Skeletal muscle tissue (tissue), 4 donors: ENCODE results near the gene FSCB. TPM values are rescaled to one million over a fixed set of nuclear protein-coding genes. Genes with fewer than 3 reads are reported as not detected.

Experiments
- H3K27ac ChIP-seq: one replicate; pipeline ENCODE4 v1.7.0; 2013; ENCODE audit warnings: mild to moderate bottlenecking, low read depth, low read length, inconsistent platforms
- H3K27me3 ChIP-seq, 3 donors: one replicate each; pipeline ENCODE4 v1.7.0; 2013; ENCODE audit warnings: low read length in 3 of 3; ENCODE audit not compliant: control insufficient read depth in 3 of 3, insufficient read depth in 3 of 3
- H3K36me3 ChIP-seq, 3 donors: one replicate each; pipeline ENCODE4 v1.7.0; 2013; ENCODE audit warnings: low read length in 3 of 3; ENCODE audit not compliant: control insufficient read depth in 3 of 3, insufficient read depth in 3 of 3
- H3K4me1 ChIP-seq, 3 donors: one replicate each; pipeline ENCODE4 v1.7.0; 2013; ENCODE audit warnings: low read length in 3 of 3, mild to moderate bottlenecking in 3 of 3; ENCODE audit not compliant: control insufficient read depth in 3 of 3, insufficient read depth in 3 of 3
- H3K4me3 ChIP-seq, 3 donors: one replicate each; pipeline ENCODE4 v1.7.0; 2013; ENCODE audit warnings: low read length in 3 of 3
- H3K9ac ChIP-seq, 3 donors: one replicate each; pipeline ENCODE4 v1.7.0; 2013; ENCODE audit warnings: low read length in 3 of 3, mild to moderate bottlenecking in 3 of 3, moderate library complexity in 2 of 3, low read depth in 1 of 3
- H3K9me3 ChIP-seq, 3 donors: one replicate each; pipeline ENCODE4 v1.7.0; 2013; ENCODE audit warnings: low read length in 3 of 3; ENCODE audit not compliant: control insufficient read depth in 3 of 3
- total RNA-seq: library from RNA; depleted of rRNA; stranded (reverse); fragments of >200 nt; gene quantifications from one replicate; pipeline ENCODE4 v1.2.3, GENCODE V29; 2014
- donor health status: Osteomylitis.

FSCB gene
- total RNA-seq, 1 donor from 2014 or later = not detected

DNA sequence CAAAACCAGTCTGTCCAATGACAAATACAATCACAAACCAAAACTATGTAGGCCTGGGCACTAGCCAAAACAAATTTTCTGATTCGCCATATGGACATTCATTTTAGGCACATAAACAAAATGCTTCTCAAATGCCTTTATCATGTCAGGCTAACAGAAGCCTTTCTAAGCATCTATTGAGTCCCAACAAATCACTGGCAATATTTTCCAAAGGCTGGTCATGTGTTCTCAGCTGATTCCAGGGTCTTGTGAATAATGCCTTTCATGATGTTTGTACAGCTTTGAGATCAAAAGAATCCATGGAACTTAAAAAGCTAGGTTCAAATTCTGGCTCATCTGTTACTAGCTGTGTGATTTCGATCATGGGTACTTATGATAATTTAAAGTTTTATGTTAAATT, 16.1 kb downstream of the FSCB start:
- no peaks in the 10 kb centered on the region for H3K27me3 ChIP-seq
- no peak overlapping the region for H3K4me3 ChIP-seq
- H3K36me3 ChIP-seq = no peaks in the 10 kb centered on the region
- H3K9me3 ChIP-seq = no peaks in the 10 kb centered on the region
- H3K27ac ChIP-seq = no peak overlapping the region
- no peak overlapping the region for H3K9ac ChIP-seq
- H3K4me1 ChIP-seq = no peaks in the 10 kb centered on the region

DNA sequence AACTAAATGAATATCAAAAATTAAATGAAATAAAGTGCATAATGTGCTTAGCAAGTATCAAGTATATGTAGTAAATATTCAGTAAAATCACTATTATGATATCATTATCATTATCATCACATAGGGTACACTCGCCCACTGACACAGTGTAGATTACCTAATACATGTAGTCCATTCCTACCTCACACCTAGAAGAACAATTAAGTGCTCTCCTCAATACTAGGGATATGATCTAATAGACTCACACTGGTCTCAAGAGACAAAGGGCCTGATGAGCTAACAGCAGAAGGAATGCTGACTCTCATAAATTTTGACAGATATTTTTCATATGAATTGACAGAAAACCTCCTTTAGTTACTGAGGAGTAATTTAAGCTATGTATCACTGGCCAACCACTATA, 29.1 kb downstream of the FSCB start:
- Histone ChIP-seq H3K4me3 (no peak overlapping the region), H3K9ac (no peak overlapping the region), H3K27me3 (no peaks in the 10 kb centered on the region), H3K36me3 (no peaks in the 10 kb centered on the region), H3K4me1 (no peaks in the 10 kb centered on the region), H3K27ac (no peak overlapping the region), H3K9me3 (no peaks in the 10 kb centered on the region)

DNA sequence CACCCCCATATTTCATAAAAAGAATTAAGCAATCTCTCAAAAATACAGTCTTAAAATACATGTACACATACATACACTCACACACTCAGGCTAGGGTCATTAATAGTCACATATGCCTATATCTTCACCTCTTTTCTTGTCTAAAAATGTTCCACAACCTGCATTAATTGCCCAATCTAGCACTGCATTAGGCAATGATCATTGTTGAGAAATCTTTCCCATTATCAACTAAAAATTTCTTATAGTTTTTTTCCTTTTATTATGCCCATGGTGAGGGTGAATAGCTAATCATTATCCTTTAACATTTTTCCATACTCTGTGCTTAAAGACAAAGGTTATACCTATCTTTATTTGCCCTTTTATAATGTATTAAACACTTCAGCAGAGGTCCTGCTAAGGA, 38.3 kb downstream of the FSCB start:
- H3K9ac ChIP-seq = no peak overlapping the region
- no peaks in the 10 kb centered on the region for H3K36me3 ChIP-seq
- no peak overlapping the region for H3K27ac ChIP-seq
- no peaks in the 10 kb centered on the region for H3K27me3 ChIP-seq
- H3K4me1 ChIP-seq = no peaks in the 10 kb centered on the region
- H3K4me3 ChIP-seq = no peak overlapping the region
- no peaks in the 10 kb centered on the region for H3K9me3 ChIP-seq

DNA sequence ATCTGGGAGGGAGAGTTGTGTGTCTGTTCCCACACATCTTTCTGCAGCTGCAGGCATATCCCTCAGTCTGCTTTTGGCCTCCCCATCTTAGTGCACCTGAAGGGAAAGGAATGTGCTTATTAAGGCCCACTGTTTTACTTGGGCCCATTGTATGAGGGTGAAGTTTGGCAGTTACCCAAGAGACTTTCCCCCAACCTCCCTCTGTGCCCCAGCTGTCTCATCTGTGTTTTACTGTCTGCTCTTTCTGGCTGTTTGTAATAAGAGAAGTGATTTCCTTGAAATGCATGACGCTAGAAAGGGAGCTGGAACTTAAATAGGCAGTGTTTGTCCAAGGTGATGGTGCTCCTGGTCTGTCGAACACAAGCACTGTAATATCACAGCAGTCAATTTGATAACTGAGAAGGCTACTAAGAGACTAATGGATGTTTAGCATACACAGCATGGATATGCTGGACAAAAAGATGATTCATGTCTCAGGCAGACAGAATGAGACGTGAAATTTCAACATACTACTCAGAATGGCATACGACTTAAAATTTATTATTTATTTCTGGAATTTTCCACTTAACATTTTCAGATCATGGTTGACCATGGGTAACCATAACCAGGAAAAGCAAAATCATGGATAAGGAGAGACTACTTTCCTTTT, 43.6 kb downstream of the FSCB start:
- H3K27me3 ChIP-seq = no peaks in the 10 kb centered on the region

DNA sequence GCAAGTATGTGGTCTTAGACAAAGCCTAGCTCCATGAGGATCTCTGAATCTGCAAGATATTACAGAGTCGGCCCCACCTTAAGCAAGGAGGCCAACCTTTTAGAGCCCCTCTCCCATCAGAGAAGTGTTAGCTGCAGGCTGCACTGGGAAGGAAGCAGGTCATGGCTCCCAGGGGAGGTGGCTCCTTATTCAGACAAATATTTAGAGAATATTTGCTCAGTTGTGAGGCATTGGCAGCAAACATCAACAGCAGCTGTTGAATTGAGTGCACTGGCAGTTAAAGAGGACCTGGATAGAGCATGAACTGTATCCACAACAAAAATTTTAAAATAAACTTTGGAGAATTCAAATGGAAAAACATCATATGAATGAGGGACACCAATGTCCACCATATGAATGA, 44.7 kb downstream of the FSCB start:
- no peaks in the 10 kb centered on the region for H3K4me1 ChIP-seq
- no peaks in the 10 kb centered on the region for H3K27me3 ChIP-seq
- H3K27ac ChIP-seq = no peak overlapping the region
- no peak overlapping the region for H3K4me3 ChIP-seq
- H3K36me3 ChIP-seq = no peaks in the 10 kb centered on the region
- no peaks in the 10 kb centered on the region for H3K9me3 ChIP-seq
- H3K9ac ChIP-seq = no peak overlapping the region

More for the DNA sequence above, 43.6 kb downstream of the FSCB start:
- no peak overlapping the region for H3K27ac ChIP-seq
- no peak overlapping the region for H3K9ac ChIP-seq
- H3K4me3 ChIP-seq = no peak overlapping the region
- no peaks in the 10 kb centered on the region for H3K4me1 ChIP-seq
- H3K36me3 ChIP-seq = no peaks in the 10 kb centered on the region
- no peaks in the 10 kb centered on the region for H3K9me3 ChIP-seq

DNA sequence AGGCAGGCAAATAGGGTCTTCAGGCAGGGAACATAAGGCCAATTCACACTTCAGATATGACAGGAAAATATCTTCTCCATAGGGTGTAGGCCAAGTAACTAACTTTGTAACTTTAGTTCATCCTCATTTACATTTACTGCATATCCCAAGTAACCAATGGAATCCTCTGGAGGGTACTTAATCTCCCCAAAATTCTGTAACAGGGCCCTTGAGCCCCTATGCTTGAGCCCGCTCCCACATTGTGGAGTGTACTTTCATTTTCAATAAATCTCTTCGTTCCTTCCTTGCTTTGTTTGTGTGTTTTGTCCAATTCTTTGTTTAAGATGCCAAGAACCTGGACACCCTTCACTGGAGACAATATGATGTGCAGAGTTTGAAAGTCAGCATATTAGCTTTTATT, 45.3 kb downstream of the FSCB start:
- no peaks in the 10 kb centered on the region for H3K27me3 ChIP-seq
- H3K9me3 ChIP-seq = peaks cover 0 to 3% (median 0%) of the 10 kb centered on the region in 3 donors
- H3K36me3 ChIP-seq = no peaks in the 10 kb centered on the region
- H3K4me1 ChIP-seq = no peaks in the 10 kb centered on the region
- H3K27ac ChIP-seq = no peak overlapping the region
- no peak overlapping the region for H3K9ac ChIP-seq
- no peak overlapping the region for H3K4me3 ChIP-seq
